Measurements from ENCODE around the gene ITPR3. TPM values are rescaled to one million over a fixed set of nuclear protein-coding genes. Genes with fewer than 3 reads are reported as not detected.

The ITPR3 gene
- total and polyA plus RNA-seq, 2 donors from 2014 or later: 4.2 to 86.3 TPM

DNA sequence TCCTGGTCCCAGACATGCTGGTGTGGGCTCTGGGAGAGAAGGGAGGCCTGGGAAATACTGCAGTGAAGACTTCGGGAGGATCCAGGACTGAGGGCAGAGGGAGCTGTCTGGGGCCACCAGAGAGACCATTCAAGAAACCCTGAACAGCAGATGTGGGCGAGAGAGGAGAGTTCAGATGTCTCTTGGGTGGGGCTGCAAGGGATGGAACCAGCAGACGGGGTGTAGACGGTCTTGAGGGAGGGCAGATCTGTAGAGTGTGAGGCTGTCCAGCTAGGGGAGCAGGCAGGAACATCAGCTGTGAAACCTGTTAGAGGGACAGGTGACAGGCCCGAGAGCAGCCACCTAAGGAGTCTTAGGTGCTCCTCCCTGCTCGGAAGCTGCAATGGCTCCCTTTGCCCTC, 38.9 kb downstream of the ITPR3 start:
- Histone ChIP-seq H3K36me3 (ENCODE audit: control insufficient read depth in 2 of 3, insufficient read depth in 3 of 3, low read length in 3 of 3) (no peaks in the 10 kb centered on the region), H3K9ac (ENCODE audit: low read length in 3 of 3) (no peak overlapping the region), H3K27ac (ENCODE audit: low read depth in 2 of 2, low read length in 2 of 2) (no peak overlapping the region), H3K4me1 (ENCODE audit: control insufficient read depth in 2 of 3, insufficient read depth in 2 of 3, low read depth in 1 of 3, low read length in 3 of 3) (no peaks in the 10 kb centered on the region), H3K27me3 (ENCODE audit: control insufficient read depth, insufficient read depth, low read length) (no peaks in the 10 kb centered on the region), H3K4me3 (ENCODE audit: low read length in 3 of 3) (no peak overlapping the region), H3K9me3 (ENCODE audit: control insufficient read depth in 2 of 3, insufficient read depth in 1 of 3, low read length in 3 of 3) (no peaks in the 10 kb centered on the region)
- TF ChIP-seq, protein P1, sequence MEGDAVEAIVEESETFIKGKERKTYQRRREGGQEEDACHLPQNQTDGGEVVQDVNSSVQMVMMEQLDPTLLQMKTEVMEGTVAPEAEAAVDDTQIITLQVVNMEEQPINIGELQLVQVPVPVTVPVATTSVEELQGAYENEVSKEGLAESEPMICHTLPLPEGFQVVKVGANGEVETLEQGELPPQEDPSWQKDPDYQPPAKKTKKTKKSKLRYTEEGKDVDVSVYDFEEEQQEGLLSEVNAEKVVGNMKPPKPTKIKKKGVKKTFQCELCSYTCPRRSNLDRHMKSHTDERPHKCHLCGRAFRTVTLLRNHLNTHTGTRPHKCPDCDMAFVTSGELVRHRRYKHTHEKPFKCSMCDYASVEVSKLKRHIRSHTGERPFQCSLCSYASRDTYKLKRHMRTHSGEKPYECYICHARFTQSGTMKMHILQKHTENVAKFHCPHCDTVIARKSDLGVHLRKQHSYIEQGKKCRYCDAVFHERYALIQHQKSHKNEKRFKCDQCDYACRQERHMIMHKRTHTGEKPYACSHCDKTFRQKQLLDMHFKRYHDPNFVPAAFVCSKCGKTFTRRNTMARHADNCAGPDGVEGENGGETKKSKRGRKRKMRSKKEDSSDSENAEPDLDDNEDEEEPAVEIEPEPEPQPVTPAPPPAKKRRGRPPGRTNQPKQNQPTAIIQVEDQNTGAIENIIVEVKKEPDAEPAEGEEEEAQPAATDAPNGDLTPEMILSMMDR (IDR thresholded peaks at IDR 0.05; ENCODE audit: borderline replicate concordance, extremely low read depth, insufficient read depth): no peak
- intact Hi-C loops (cut with DNase I): no loop called here
- FAIRE-seq: no peak
- DNase-seq: no peak

- Histone ChIP-seq H3K36me3 (ENCODE audit: control insufficient read depth in 2 of 3, insufficient read depth in 3 of 3, low read length in 3 of 3) (no peaks in the 10 kb centered on the region), H3K27ac (ENCODE audit: low read depth in 2 of 2, low read length in 2 of 2) (no peak overlapping the region), H3K4me3 (ENCODE audit: low read length in 3 of 3) (no peak overlapping the region), H3K27me3 (ENCODE audit: control insufficient read depth, insufficient read depth, low read length) (no peaks in the 10 kb centered on the region), H3K9ac (ENCODE audit: low read length in 3 of 3) (no peak overlapping the region), H3K4me1 (ENCODE audit: control insufficient read depth in 2 of 3, insufficient read depth in 2 of 3, low read depth in 1 of 3, low read length in 3 of 3) (no peaks in the 10 kb centered on the region), H3K9me3 (ENCODE audit: control insufficient read depth in 2 of 3, insufficient read depth in 1 of 3, low read length in 3 of 3) (no peaks in the 10 kb centered on the region)
- no peak for FAIRE-seq
- TF ChIP-seq, protein P1 (IDR thresholded peaks at IDR 0.05; ENCODE audit: borderline replicate concordance, extremely low read depth, insufficient read depth): no peak
- intact Hi-C loops (cut with DNase I): no loop called here
- DNase-seq: peak in 1 of 5 donors; percentile 16
These were observed 40.1 kb downstream of the ITPR3 start for GRCh38 chr6:33661106-33661838.

DNA sequence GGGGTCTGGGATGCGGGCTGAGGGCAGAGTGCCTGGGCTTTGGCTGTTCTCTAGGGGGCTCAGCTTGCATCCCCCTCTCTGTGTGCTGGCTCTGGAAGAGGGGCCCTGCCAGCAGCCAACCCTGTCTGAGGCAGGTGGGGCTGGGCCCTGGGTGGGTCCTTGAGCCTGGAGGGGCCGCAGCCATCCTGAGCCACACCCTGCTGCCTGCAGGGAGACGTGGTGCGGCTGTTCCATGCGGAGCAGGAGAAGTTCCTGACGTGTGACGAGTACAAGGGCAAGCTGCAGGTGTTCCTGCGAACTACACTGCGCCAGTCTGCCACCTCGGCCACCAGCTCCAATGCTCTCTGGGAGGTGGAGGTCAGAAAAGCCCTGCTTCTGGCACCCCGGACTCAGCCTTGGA, 41.2 kb downstream of the ITPR3 start:
- Histone ChIP-seq H3K4me1 (ENCODE audit: control insufficient read depth in 2 of 3, insufficient read depth in 2 of 3, low read depth in 1 of 3, low read length in 3 of 3) (no peaks in the 10 kb centered on the region), H3K9ac (ENCODE audit: low read length in 3 of 3) (no peak overlapping the region), H3K9me3 (ENCODE audit: control insufficient read depth in 2 of 3, insufficient read depth in 1 of 3, low read length in 3 of 3) (no peaks in the 10 kb centered on the region), H3K27ac (ENCODE audit: low read depth in 2 of 2, low read length in 2 of 2) (no peak overlapping the region), H3K27me3 (ENCODE audit: control insufficient read depth, insufficient read depth, low read length) (no peaks in the 10 kb centered on the region), H3K4me3 (ENCODE audit: low read length in 3 of 3) (no peak overlapping the region), H3K36me3 (ENCODE audit: control insufficient read depth in 2 of 3, insufficient read depth in 3 of 3, low read length in 3 of 3) (no peaks in the 10 kb centered on the region)
- DNase-seq: no peak
- intact Hi-C loops (cut with DNase I): no loop called here
- TF ChIP-seq, protein P1 (IDR thresholded peaks at IDR 0.05; ENCODE audit: borderline replicate concordance, extremely low read depth, insufficient read depth): no peak
- no peak for FAIRE-seq

Data from kidney (tissue), 14 donors.